GM21619 (cell line): ENCODE data around the gene CTCFL.
"Not testable (repeated sequence)": the region's sequence is repeated elsewhere in the genome, so short reads cannot be mapped to it uniquely, and the experiment has no call there.

Experiments
- ATAC-seq: cut with Tn5 transposase; IDR thresholded peaks from one replicate; pipeline ENCODE4 v1.9.1; 2021; ENCODE audit not compliant: unreplicated experiment

CTCFL gene

DNA sequence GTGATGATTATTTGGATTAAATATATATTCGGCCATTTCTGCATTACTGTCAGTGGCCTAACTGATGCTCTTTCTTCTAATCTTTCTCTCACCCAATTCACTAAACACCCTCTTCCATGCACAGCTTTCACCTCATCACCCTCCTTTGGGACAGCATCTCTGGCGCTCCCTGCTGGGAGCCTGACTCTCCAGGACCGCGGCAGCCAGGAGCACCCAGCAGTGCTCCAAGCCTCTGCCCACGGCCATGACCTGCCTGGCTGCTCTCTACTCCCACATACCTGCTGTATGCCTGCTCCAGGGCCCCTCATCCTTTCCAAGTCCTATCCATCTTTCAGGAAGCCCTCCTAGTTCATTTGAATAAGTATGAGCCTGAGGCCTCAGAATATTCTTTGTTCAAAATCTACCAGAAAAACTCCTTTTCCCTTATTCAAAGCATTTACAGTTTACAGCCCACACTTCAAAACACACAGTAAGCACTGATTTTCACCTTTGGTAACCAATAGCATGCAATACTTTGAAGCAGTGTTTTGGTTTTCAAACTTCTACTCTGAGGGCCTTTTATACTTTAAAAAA, 15.2 kb downstream of the CTCFL start:
- no peak for ATAC-seq

DNA sequence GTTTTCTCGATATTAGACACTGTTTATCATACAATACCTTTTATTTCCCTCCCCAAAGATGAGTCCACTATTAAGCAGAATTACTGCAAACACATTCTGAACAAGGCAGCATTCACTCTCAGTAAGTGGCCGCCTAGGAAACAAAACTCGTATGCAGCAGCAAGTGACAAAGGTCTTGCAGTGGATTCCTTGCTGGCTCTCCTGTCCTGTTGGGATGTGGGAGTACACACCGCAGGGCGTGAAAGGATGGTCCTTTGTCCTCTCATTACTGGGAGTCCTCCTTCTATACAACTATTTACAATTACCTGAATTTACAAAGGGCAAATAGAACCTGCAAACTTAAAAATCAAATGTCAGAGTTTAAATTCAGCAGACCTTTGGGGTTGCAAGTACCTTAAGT, 16.1 kb downstream of the CTCFL start:
- no peak for ATAC-seq

DNA sequence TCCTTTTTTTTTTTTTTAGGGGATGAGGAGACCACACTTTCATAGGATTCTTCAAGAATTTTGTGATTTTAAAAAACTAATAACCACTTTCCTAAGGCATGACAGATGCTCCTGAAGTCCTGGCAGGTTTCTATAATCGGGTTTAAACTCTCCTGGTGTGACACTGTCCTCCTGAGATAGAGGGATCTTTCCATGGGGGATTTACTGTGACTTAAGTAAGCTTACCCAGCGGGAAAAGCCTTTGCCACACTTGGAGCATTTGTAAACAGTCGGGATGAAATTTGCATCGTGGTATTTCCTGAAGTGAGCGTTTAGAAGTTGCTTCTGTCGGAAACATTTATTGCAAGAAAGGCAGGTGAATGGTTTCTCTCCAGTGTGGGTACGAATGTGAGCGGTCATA, 16.6 kb downstream of the CTCFL start:
- ATAC-seq: no peak

DNA sequence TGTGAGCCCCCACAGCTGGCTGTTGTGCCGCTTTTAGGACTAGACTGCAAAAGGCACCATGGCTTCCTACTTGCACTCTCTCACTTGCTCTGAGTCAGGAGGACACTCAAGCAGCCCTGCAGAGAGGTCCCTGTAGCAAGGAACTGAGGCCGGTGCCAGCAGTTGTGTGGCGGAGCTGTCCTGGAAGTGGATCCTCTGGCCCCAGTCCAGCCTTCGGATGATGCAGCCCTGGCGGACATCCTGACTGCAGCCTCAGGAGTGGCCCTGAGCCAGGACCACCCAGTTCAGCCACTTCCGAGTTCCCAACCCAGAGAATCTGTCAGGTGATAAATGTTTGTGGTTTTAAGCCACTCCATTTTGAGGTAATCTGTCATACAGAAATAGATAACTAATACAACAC, 17.5 kb downstream of the CTCFL start:
- no peak for ATAC-seq

DNA sequence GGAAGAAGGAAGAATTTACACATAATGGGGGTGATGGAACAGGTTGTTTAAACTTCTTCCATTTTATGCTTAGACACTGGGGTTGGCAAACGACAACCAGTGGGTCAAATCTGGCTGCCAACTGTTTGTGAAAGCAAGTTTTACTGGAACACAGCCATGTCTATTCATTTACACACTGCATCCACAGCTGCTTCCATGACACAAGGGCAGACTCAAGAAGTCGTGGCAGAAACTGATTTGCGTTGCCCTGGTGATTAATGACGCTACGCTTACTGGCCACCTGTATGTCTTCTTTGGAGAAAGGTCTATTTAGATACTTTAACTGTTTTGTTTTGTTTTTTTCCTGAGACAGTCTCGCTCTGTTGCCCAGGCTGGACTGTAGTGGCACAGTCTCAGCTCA, 19.0 kb downstream of the CTCFL start:
- no peak for ATAC-seq

DNA sequence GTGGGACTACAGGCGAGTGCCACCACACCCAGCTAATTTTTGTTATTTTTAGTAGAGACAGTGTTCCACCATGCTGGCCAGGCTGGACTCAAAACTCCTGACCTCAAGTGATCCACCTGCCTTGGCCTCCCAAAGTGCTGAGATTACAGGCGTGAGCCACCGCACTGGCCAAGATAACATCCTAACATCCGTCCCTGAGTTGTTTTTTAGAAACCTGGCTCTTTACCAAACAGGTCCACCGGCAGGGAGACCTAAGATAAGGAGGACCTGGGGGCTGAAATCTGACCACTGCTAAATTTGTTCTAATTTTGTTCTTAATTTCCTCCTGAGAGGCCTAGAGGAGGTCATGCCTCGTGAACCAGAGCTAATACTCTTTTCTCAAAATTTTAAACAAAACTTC, 20.5 kb downstream of the CTCFL start:
- no peak for ATAC-seq

DNA sequence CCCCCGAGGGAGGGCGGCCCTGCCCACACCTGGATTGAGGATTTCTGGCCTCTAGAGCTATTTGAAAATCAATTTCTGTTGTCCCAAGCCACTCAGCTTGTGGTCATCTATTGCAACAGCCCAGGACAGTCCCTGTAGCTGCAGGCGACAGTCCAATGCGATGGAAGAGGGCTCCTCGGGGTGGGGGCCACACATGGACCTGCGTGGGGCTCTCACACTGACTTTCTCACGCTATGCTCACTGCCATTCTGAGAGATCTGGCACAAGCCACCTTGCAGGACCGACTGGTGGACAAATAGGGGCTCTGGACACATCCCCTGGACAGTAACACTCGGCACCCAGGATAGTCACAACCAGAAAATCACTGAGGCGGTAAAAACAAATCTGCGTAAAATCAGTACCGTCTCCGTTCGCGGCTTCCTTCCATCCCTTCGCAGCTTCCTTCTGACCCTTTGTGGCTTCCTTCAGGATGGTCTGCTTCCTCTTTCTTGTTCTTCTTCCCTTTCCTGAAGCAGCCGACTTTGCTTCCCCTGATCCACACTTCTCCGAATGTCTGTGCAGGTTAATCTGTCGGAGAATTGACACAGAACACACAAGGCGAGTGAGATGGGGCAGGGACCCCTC, 21.8 kb downstream of the CTCFL start:
- no peak for ATAC-seq

DNA sequence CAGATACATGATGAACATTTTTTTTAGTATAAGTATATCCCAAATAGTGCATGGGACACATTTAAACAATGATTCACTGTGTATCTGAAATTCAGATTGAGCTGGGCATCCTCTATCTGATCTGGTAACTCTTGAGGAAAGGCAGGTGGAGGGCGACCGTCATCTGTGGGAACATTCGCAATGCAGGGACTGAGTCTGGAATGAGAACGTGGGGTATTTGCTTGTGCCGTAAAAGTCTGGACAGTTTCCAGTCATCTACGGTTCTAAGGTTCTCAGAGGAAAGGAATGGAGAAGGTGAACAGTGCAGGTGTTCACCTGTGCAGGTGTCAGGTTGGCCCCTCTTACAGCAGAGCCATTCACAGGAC, 22.6 kb downstream of the CTCFL start:
- ATAC-seq: no peak

DNA sequence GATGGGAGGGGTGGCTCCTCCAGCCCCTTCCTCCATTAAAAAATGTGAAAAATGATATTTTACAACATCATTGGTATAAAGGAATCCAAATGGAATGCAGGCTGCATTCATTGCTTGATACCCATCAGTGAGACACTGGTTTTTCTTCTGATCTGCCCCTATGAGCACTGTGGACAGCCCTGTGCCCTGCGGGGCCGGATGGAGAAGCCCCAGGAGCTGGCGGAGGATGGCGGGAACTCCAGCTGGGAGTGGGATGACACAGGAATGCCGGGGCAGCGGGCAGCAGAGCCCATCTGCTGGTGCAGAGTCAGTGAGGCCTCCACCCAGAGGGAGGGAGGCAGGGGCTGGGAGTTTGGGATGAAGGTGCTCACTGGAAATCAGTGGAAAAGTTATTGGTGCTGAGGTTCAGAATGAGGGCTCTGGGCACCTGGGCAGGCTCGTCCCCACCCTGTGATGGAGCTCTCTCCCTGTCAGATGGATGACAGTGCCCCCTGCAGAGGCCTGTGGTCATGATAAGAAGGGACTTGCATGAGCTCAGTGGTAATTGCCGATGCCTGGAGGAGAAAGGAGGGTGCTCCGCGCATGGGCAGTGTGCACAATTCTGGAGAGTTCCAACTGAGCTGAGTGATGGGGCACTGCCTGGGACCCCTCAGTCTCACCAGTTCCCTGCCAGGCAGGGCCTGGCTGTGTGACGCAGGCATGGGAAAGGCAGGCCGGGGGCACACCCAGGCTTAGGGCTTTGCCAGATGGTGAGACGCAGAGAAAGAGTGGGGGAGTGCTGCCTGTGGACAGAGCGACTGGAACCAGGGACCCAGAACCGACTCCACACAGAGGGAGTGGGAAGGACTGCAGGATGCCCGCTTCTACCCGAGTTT, 23.2 kb downstream of the CTCFL start:
- ATAC-seq: no peak

DNA sequence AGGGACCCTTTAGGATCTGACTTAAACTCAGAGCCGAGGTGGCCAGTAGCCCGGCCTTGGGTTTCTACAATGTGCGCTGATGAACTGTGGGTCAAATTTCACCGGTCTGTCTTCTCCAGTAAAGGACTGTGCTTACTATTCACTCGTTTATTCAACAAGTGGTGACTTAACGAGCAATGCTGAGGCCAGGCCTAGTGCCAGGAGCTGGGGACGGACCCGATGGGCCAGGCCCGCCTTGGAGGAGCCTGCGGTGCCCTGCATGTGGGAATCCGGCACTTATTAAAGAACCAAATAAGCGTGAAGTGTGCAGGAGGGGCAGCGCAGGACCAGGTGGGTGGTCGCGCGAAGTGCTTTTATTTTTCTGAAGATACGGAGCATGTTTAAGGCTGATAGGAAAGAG, 24.0 kb downstream of the CTCFL start:
- no peak for ATAC-seq

DNA sequence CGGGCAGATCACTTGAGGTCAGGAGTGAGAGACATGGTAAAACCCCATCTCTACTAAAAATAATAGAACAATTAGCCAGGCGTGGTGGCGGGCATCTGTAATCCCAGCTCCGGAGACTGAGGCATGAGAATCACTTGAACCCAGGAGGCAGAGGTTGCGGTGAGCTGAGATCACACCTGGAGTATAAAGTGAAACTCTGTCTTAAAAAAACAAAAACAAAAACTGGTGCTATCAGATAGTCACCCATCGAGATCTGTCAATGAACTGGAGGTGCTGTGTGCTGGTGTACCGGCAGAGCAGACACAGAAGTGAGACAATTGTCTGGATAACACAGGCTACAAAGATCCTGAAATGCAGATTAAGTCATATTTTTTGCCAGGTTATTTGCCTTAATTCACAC, 24.7 kb downstream of the CTCFL start:
- ATAC-seq: no peak

DNA sequence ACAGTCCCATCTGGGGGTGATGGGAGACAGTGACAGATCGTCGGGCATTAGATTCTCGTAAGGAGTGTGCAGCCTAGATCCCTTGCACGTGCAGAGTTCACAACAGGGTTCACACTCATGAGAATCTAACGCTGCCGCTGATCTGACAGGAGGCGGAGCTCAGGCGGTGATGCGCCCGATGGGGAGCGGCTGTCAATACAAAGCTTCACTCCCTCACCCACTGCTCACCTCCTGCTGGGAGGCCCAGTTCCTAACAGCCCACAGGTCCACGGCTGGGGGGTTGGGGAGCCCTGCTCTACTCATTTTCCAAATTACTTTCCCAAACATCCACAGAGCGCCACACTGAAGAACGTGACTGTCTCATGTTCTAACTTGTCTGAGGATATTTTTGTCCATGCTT, 25.3 kb downstream of the CTCFL start:
- no peak for ATAC-seq

DNA sequence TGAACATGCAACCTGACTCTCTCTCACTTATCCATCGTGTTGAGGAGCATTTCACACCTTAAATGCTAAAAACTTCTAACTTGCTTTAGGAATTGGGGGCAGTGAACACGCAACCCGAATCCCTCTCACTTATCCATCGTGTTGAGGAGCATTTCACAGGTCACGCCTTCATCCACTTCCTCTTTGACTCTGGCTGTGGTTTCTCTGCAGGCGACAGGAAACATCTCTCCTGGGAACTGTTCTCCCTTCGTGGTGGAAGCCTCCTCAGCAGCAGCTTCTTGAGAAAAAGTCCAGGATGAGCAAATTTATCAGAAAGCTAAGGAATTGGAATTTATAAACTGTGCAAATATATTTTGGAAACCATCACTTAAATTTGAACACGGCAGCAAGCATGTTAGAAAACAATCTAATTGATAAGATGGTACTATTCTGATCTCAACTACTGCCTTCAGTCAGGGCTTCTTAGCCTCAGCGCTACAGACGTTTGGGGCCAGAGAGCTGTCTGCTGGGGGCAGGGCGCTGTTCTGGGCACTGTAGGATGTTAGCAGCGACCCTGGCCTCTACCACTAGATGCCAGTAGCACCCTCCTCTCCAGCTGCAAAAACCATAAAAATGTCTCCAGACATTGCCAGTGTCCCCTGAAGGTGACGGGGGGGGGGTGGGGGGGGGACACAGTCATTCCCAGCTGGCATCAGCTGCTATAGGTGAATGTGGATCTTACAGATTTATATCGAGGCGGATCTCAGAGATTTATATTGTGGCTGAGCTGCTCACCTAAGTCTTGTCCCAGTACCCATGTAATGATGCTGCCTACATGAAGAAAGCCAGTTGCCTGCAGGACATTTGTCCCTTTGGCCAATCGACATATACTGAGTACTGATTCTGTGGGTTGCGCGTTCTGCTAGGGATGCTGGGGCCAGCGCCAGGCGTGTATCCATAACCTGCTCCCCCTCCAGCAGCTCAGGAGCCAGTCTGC, 26.2 kb downstream of the CTCFL start:
- ATAC-seq: no peak

DNA sequence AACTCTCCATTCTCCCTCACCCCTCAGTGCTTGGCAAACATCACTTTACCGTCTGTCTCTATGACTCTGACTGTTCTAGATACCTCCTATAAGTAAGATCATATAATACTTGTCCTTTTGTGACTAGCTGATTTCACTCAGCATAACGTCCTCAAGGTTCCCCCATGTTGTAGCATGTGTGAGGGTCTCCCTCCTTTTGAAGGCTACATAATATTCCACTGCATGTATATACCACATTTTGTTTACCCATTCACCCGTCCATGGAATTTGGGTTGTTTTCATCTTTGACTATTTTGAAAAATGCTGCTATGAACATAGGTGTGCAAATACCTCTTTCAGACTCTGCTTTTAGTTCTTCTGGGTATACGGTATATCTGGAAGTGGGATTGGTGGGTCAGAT, 28.3 kb downstream of the CTCFL start:
- no peak for ATAC-seq

DNA sequence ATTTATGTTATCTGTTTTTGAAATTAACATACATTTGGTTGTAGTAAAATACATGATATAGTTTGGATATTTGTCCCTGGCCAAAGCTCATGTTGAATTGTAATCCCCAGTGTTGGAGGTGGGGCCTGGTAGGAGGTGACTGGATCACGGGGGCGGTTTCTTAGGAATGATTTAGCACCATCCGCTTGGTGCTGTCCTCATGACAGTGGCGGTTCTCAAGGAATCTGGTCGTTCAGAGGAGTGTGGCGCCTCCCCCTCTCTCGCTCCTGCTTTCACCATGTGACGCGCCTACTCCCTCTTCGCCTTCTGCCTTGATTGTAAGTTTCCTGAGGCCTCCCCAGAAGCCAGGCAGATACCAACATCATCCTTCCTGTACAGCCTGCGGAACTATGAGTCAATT, 29.0 kb downstream of the CTCFL start:
- ATAC-seq: no peak

DNA sequence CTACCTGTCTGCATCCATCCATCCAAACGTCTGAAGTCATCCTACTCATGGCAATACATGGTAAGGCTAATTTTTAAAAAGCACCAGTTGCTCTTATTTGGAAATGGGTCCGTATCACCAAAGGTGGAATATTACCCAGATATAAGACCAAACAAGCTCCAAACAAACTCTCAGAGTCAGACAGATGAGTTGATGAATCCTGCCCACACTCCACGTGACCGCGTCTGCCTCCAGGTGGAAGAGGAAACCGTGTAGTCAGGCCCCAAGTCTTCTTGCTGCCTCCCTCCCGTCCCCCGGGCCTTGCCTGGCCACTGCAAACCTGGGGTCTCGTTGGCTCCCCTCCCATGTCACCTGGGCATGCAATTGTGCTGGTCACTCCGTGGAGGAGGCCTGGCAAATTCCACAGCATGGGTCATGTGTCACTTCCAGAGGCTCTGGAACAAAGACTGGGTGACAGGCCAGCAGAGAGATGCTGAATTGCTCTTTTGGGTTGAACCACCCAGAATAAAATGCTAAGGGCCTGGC, 31.8 kb downstream of the CTCFL start:
- no peak for ATAC-seq

DNA sequence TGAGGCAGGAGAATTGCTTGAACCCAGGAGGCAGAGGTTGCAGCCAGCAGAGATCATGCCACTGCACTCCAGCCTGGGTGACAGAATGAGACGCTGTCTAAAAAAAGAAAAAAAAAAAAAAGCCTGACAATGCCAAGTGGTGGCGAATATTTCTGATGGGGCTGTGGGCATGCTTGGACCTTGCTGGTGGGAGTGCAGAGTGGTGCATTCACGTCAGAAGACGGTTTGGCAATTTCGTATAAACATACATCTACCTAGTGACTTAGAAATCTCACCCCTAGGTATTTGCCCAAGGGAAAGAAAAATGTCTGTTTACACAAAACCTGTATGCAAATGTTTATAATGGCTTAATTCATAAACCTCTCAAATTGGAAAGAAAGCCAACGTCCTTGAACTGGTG, 33.6 kb downstream of the CTCFL start:
- ATAC-seq: no peak

DNA sequence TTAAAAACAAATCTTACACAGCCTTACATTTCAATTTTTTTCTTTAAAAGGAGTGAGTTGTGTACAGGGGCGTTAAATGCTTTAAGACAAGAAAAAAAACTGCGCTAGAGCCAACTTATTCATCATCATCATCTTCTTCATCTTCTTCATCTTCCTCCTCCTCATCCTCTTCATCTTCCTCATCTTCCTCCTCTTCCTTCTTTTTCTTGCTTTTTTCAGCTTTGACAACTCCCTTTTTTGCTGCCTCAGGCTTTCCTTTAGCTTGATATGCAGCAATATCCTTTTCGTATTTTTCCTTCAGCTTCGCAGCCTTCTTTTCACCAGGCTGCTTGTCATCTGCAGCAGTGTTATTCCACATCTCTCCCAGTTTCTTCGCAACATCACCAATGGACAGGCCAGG, 36.7 kb downstream of the CTCFL start:
- not testable (repeated sequence) for ATAC-seq

DNA sequence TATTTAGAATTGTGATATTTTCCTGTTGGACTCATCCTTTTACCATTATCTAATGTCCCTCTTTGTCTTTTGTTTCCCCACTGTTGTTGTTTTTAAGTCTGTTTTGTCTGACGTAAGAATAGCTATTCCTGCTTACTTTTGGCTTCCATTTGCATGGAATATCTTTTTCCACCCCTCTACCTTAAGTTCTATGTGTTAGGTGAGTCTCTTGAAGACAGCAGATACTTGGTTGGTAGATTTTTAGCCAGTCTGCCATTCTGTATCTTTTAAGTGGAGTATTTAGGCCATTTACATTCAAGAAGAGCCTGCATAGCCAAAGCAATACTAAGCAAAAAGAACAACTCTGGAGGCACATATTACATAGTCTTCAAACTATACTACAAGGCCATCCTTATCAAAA, 39.2 kb downstream of the CTCFL start:
- ATAC-seq: no peak

DNA sequence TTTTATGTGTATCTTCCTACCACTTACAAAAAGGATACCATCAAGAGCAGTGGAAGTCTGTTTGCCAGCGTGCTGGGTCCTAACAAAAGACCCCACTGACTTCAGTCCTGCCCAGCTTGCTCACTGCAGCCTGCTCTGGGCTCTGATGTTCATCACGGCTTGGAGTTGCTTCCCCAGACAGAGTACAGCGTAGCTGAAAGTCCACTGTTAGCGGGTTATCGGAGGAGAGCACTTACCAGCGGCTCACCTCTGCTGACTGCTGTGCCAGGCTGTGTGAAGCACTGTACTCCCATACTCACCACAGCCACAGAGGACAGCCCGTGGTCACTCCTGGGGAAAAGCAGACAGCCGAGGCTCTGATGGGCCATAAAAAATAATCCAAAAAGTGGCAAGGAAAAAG, 40.2 kb downstream of the CTCFL start:
- ATAC-seq: no peak
